Measurements from ENCODE around the gene PDSS2. TPM values are rescaled to one million over a fixed set of nuclear protein-coding genes. Genes with fewer than 3 reads are reported as not detected.

Gene PDSS2
- total RNA-seq, 1 donor from 2014 or later: 15.2 TPM

DNA sequence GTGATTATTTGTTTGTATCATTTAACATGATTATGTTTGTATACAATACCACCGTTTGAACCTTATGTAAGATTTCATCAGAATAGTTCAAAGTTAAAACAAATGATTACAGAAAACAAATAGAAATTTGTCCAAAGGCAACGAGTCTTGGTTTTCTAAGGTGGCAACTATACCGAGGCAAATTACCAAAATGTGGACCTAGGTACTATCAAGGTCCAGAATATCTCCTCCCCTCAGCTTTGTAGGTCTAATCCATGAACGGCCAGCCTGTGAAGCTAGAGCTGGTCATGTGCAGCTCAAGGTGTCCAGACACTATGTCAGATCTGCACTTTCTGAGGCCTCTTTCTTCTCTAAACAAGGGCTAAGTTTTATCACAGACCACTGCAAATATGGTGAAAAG lies 192.4 kb downstream of the PDSS2 start:
- peaks cover 8% of the 10 kb centered on the region for H3K4me1 Mint-ChIP-seq (ENCODE audit: unreplicated experiment)

DNA sequence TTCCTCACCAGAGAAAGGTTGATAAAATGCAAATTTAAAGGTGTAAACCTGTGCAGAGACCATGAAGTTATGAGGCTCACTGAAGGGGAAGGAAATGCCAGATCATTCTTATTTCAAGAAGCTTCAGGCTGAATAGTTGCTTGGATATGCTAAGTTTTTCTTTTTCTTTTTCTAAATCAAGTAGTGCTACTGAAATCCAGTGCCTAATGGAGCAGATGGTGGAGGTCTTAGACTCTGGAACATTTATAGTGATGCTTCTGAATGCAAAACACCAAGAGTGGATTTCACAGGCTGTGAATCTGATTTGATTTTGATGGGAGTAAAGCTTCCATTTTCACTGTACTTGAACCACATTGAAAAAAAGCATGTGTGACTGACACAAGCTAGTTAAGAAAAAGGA lies 192.8 kb downstream of the PDSS2 start:
- no peaks in the 10 kb centered on the region for H3K9me3 Mint-ChIP-seq
- no peak overlapping the region for H3K27ac Mint-ChIP-seq
- TF ChIP-seq, protein P1, sequence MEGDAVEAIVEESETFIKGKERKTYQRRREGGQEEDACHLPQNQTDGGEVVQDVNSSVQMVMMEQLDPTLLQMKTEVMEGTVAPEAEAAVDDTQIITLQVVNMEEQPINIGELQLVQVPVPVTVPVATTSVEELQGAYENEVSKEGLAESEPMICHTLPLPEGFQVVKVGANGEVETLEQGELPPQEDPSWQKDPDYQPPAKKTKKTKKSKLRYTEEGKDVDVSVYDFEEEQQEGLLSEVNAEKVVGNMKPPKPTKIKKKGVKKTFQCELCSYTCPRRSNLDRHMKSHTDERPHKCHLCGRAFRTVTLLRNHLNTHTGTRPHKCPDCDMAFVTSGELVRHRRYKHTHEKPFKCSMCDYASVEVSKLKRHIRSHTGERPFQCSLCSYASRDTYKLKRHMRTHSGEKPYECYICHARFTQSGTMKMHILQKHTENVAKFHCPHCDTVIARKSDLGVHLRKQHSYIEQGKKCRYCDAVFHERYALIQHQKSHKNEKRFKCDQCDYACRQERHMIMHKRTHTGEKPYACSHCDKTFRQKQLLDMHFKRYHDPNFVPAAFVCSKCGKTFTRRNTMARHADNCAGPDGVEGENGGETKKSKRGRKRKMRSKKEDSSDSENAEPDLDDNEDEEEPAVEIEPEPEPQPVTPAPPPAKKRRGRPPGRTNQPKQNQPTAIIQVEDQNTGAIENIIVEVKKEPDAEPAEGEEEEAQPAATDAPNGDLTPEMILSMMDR (conservative IDR thresholded peaks at IDR 0.05): no peak
- H3K27me3 Mint-ChIP-seq: no peaks in the 10 kb centered on the region
- peaks cover 4% of the 10 kb centered on the region for H3K36me3 Mint-ChIP-seq
- DNase-seq (ENCODE audit: extremely low spot score, unreplicated experiment): no peak
- no peak overlapping the region for H3K4me3 Mint-ChIP-seq
- peaks cover 8% of the 10 kb centered on the region for H3K4me1 Mint-ChIP-seq (ENCODE audit: unreplicated experiment)

More for the DNA sequence above, 192.4 kb downstream of the PDSS2 start:
- H3K27ac Mint-ChIP-seq: no peak overlapping the region
- no peaks in the 10 kb centered on the region for H3K9me3 Mint-ChIP-seq
- TF ChIP-seq, protein P1 (conservative IDR thresholded peaks at IDR 0.05): no peak
- no peak overlapping the region for H3K4me3 Mint-ChIP-seq
- DNase-seq (ENCODE audit: extremely low spot score, unreplicated experiment): no peak
- H3K27me3 Mint-ChIP-seq: no peaks in the 10 kb centered on the region
- H3K36me3 Mint-ChIP-seq: peaks cover 4% of the 10 kb centered on the region

DNA sequence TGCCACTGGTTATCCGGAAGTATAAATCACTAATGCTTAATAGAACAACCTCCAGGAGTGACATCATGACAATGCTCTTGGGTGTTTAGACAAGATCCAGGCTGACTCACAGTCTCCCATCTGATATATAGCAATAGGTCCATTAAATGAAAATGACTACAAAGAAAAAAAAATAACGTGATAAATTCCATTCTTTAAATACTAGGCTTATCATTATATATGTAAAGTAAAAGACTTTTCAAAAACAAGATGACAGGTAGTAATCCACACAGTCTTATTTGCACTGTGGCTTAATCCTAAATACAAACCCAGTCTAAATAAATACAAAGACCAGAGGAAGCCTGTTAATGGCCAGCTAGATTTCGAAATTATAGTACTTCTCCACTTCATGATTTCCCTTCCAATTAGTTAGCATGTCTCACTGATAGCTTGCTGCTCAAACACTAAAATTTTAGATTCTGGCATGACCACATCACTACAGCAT lies 195.0 kb downstream of the PDSS2 start:
- TF ChIP-seq, protein P1 (conservative IDR thresholded peaks at IDR 0.05): no peak
- Mint-ChIP-seq H3K4me1 (ENCODE audit: unreplicated experiment) (peaks cover 8% of the 10 kb centered on the region), H3K27ac (no peak overlapping the region), H3K4me3 (no peak overlapping the region), H3K36me3 (peaks cover 4% of the 10 kb centered on the region), H3K9me3 (peaks cover 4% of the 10 kb centered on the region), H3K27me3 (no peaks in the 10 kb centered on the region)
- no peak for DNase-seq (ENCODE audit: extremely low spot score, unreplicated experiment)

DNA sequence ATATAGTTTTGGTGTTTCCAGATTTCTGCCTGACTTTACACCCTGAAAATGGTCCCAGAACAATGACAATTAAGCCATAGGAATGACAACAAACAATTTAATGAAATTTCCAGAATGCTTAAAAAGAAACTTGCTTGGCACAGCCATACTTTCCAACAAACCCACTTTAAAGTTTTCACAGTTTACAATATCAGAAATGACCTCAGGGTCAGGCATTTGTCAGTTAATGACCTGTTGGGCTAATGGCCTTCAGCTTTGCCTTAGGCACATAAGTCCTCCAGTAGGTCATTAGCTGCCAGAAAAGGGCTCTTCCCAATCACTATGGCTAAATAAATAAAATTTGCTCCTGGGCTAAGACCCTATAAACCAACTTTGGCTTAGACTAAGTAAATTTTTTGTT lies 199.4 kb downstream of the PDSS2 start:
- TF ChIP-seq, protein P1 (conservative IDR thresholded peaks at IDR 0.05): no peak
- DNase-seq (ENCODE audit: extremely low spot score, unreplicated experiment): no peak
- Mint-ChIP-seq H3K4me1 (ENCODE audit: unreplicated experiment) (peaks cover 8% of the 10 kb centered on the region), H3K36me3 (peaks cover 4% of the 10 kb centered on the region), H3K27ac (no peak overlapping the region), H3K4me3 (no peak overlapping the region), H3K27me3 (no peaks in the 10 kb centered on the region), H3K9me3 (peaks cover 4% of the 10 kb centered on the region)

DNA sequence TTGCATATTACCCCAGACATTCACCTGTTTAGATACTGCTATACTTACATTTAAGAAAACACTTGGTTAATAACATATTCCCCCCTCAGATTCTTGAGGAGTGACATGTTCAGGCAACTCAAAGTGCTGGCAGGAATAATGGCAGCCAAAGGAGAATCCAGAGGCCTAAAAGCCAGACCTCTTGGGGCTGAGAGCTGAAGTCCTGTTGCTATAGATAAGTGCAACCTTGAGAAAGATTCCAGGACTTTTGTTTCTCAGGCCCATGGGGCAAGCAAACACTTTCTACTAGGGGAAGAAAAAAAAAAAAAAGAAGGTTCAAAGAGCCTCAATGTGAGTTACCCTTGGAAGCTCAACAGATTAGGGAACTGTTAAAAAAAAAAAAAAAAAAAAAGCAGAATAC lies 211.2 kb downstream of the PDSS2 start:
- H3K9me3 Mint-ChIP-seq: no peaks in the 10 kb centered on the region
- H3K4me1 Mint-ChIP-seq (ENCODE audit: unreplicated experiment): peaks cover 17% of the 10 kb centered on the region
- no peak overlapping the region for H3K27ac Mint-ChIP-seq
- no peaks in the 10 kb centered on the region for H3K36me3 Mint-ChIP-seq
- no peak overlapping the region for H3K4me3 Mint-ChIP-seq
- DNase-seq (ENCODE audit: extremely low spot score, unreplicated experiment): no peak
- TF ChIP-seq, protein P1 (conservative IDR thresholded peaks at IDR 0.05): no peak
- H3K27me3 Mint-ChIP-seq: no peaks in the 10 kb centered on the region
